Measurements from ENCODE around the gene OTOA.
A peak's percentile ranks its signal among the peaks of the same experiment; 100 is the strongest.
"Not testable (repeated sequence)": the region's sequence is repeated elsewhere in the genome, so short reads cannot be mapped to it uniquely, and the experiment has no call there.

Gene OTOA

GRCh38 chr16:21641916-21642315, 21.9 kb upstream of the OTOA start:
- DNase-seq: no peak

- DNase-seq: no peak
Observed at GRCh38 chr16:21642861-21643260, 20.9 kb upstream of the OTOA start.

- no peak for DNase-seq
Observed at GRCh38 chr16:21643785-21644184, 20.0 kb upstream of the OTOA start.

- DNase-seq: no peak
Observed at GRCh38 chr16:21644674-21645073, 19.1 kb upstream of the OTOA start.

GRCh38 chr16:21645261-21645721, 18.5 kb upstream of the OTOA start:
- DNase-seq: no peak

- no peak for DNase-seq
Observed at GRCh38 chr16:21646091-21646490, 17.7 kb upstream of the OTOA start.

GRCh38 chr16:21646721-21647561, 16.8 kb upstream of the OTOA start:
- DNase-seq: no peak

GRCh38 chr16:21647562-21648164, 16.1 kb upstream of the OTOA start:
- no peak for DNase-seq

GRCh38 chr16:21649826-21650406, 13.9 kb upstream of the OTOA start:
- DNase-seq: not testable (repeated sequence)

- DNase-seq: no peak
Observed at GRCh38 chr16:21650521-21650920, 13.2 kb upstream of the OTOA start.

GRCh38 chr16:21651515-21651914, 12.3 kb upstream of the OTOA start:
- no peak for DNase-seq

GRCh38 chr16:21652453-21652852, 11.3 kb upstream of the OTOA start, which contains the start of gene IGSF6:
Gene IGSF6, minus strand, starts transcription at chr16:21652608. Its CDS starts 10 bp downstream, at chr16:21652598.
- DNase-seq: no peak

- no peak for DNase-seq
Observed at GRCh38 chr16:21653571-21653970, 10.2 kb upstream of the OTOA start.

GRCh38 chr16:21654466-21654865, 9.3 kb upstream of the OTOA start:
- no peak for DNase-seq

- DNase-seq: no peak
Observed at GRCh38 chr16:21654881-21655280, 8.9 kb upstream of the OTOA start.

- DNase-seq: peak; percentile 45
Observed at GRCh38 chr16:21656795-21657768, 6.7 kb upstream of the OTOA start.

- no peak for DNase-seq
Observed at GRCh38 chr16:21659124-21659523, 4.6 kb upstream of the OTOA start.

- no peak for DNase-seq
Observed at GRCh38 chr16:21664801-21665492, 1.2 kb downstream of the OTOA start.

- DNase-seq: no peak
Observed at GRCh38 chr16:21666772-21667171, 3.0 kb downstream of the OTOA start.

- DNase-seq: no peak
Observed at GRCh38 chr16:21667575-21667974, 3.8 kb downstream of the OTOA start.

GRCh38 chr16:21673469-21673868, 9.7 kb downstream of the OTOA start:
- DNase-seq: no peak

GRCh38 chr16:21674456-21674855, 10.7 kb downstream of the OTOA start:
- not testable (repeated sequence) for DNase-seq

Data from fibroblast of skin of abdomen (primary cell).